OCI-LY1 (cell line): Measurements from ENCODE around the gene GRB2.
A peak's percentile ranks its signal among the peaks of the same experiment; 100 is the strongest.

Source experiments
- H2AFZ ChIP-seq: fragments of 200-600 bp; sonication (generic), shearing (Covaris generic); 2 replicates; pipeline ENCODE4 v1.6.0; 2014; ENCODE audit warnings: antibody characterized with exemption, mild to moderate bottlenecking, low read length
- H3F3A ChIP-seq: fragments of 200-600 bp; sonication (generic), shearing (Covaris generic); 2 replicates; pipeline ENCODE4 v1.6.0; 2014; ENCODE audit warnings: mild to moderate bottlenecking, antibody characterized with exemption, low read length, moderate library complexity; ENCODE audit not compliant: insufficient read depth
- H3K27ac ChIP-seq: fragments of 200-600 bp; sonication (generic); 2 replicates; pipeline ENCODE4 v1.5.1; 2014; ENCODE audit warnings: low read length, mixed run types, mild to moderate bottlenecking, low read depth; ENCODE audit not compliant: poor library complexity, severe bottlenecking
- H3K27me3 ChIP-seq: fragments of 200-600 bp; sonication (generic); 2 replicates; pipeline ENCODE4 v1.6.0; 2014; ENCODE audit warnings: antibody characterized with exemption, mild to moderate bottlenecking, low read length, moderate library complexity; ENCODE audit not compliant: insufficient read depth
- H3K36me3 ChIP-seq: fragments of 200-600 bp; sonication (generic); 2 replicates; pipeline ENCODE4 v1.6.1; 2014; ENCODE audit warnings: mild to moderate bottlenecking, antibody characterized with exemption, low read length, moderate library complexity, mixed read lengths; ENCODE audit not compliant: insufficient read depth
- H3K4me1 ChIP-seq: fragments of 200-600 bp; sonication (generic); 2 replicates; pipeline ENCODE4 v1.5.1; 2014; ENCODE audit warnings: mild to moderate bottlenecking, low read length, moderate library complexity; ENCODE audit not compliant: insufficient read depth, severe bottlenecking
- H3K4me2 ChIP-seq: fragments of 200-600 bp; sonication (generic), shearing (Covaris generic); 2 replicates; pipeline ENCODE4 v1.6.1; 2014; ENCODE audit warnings: low read length
- H3K4me3 ChIP-seq: fragments of 200-600 bp; sonication (generic); 2 replicates; pipeline ENCODE4 v1.5.1; 2014; ENCODE audit warnings: low read length, low read depth, mild to moderate bottlenecking, mixed read lengths; ENCODE audit not compliant: poor library complexity, severe bottlenecking
- H3K79me2 ChIP-seq: fragments of 200-600 bp; shearing (Covaris generic); 2 replicates; pipeline ENCODE4 v1.6.1; 2016; ENCODE audit warnings: mixed run types, low read length, mixed read lengths; ENCODE audit not compliant: insufficient read depth
- H3K9ac ChIP-seq: fragments of 200-600 bp; sonication (generic), shearing (Covaris generic); 2 replicates; pipeline ENCODE4 v1.6.1; 2014; ENCODE audit warnings: mild to moderate bottlenecking, low read length, mixed read lengths
- H3K9me2 ChIP-seq: fragments of 200-600 bp; sonication (generic), shearing (Covaris generic); 2 replicates; pipeline ENCODE4 v1.6.1; 2014; ENCODE audit warnings: low read depth, mild to moderate bottlenecking, low read length, mixed read lengths
- H3K9me3 ChIP-seq: fragments of 200-600 bp; shearing (Covaris generic); 2 replicates; pipeline ENCODE4 v1.6.1; 2014; ENCODE audit warnings: low read length, mixed read lengths
- H4K20me1 ChIP-seq: fragments of 200-600 bp; sonication (generic), shearing (Covaris generic); 2 replicates; pipeline ENCODE4 v1.6.0; 2016; ENCODE audit warnings: mild to moderate bottlenecking, low read length; ENCODE audit not compliant: insufficient read depth
- CTCF ChIP-seq: fragments of 200-600 bp; sonication (generic), shearing (Covaris generic); IDR thresholded peaks from 2 replicates; pipeline ENCODE4 v1.5.1; 2017; ENCODE audit warnings: mild to moderate bottlenecking, antibody characterized with exemption, low read length, moderate library complexity, mixed read lengths
- EZH2 ChIP-seq: fragments of 200-600 bp; sonication (generic), shearing (Covaris generic); IDR thresholded peaks from 2 replicates; pipeline ENCODE4 v1.8.0; 2017; ENCODE audit warnings: borderline replicate concordance, mixed run types, mild to moderate bottlenecking, antibody characterized with exemption, low read length, moderate library complexity, mixed read lengths

GRB2 gene

DNA sequence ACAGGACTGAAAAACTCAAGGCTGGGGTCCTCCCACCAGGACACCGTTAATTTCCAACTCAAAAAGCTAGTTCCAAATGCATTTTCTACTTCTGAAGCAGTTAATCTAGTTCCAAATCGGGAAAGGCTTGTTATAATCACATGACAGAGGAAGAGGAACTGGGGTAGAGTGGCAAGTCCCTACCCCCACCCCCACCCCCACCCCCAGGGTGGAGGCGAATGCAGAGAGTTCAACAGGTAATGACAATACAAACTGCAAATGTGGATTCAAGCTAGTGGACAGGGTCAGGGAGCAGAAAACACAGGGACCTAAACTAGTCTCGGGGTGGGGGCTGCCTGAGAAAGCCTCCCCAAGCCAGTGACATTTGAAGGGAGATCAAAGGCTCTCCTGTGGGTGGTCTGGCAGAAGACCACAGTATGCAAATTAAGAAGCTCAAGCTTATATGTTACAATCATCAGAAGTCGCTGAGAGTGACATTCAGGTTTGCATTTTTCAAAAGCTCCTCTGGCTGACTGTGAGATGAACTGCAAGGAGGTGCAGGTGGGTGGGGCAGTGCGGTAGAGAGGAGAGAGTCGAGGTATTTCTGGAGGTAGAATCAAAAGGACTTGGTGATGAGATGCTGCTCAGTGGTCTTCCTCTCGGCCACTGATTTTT, 59.8 kb downstream of the GRB2 start:
- Histone ChIP-seq H3K4me2 (peak overlapping the region; percentile 98), H3K4me1 (peaks cover 93% of the 10 kb centered on the region), H2AFZ (no peak overlapping the region), H3K36me3 (no peaks in the 10 kb centered on the region), H4K20me1 (no peaks in the 10 kb centered on the region), H3K9me2 (no peaks in the 10 kb centered on the region), H3K9ac (peak overlapping the region; percentile 76), H3K9me3 (no peaks in the 10 kb centered on the region), H3K27ac (peak overlapping the region; percentile 99), H3K4me3 (peak overlapping the region; percentile 59), H3F3A (no peaks in the 10 kb centered on the region), H3K27me3 (no peaks in the 10 kb centered on the region), H3K79me2 (peaks cover 56% of the 10 kb centered on the region)
- TF ChIP-seq EZH2 (no peak), CTCF (no peak)

GRCh38 chr17:75344666-75345065, 60.8 kb downstream of the GRB2 start:
- Histone ChIP-seq H3K4me3 (peak overlapping the region; percentile 30), H4K20me1 (no peaks in the 10 kb centered on the region), H3K9me2 (no peaks in the 10 kb centered on the region), H3K9me3 (no peaks in the 10 kb centered on the region), H3K4me2 (peak overlapping the region; percentile 98), H3K27me3 (no peaks in the 10 kb centered on the region), H2AFZ (no peak overlapping the region), H3F3A (no peaks in the 10 kb centered on the region), H3K36me3 (peaks cover 5% of the 10 kb centered on the region; the same call in 1 of the 2 replicates), H3K9ac (peak overlapping the region; percentile 20; the same call in 1 of the 2 replicates), H3K4me1 (peaks cover 93% of the 10 kb centered on the region), H3K79me2 (peaks cover 62% of the 10 kb centered on the region), H3K27ac (peak overlapping the region; percentile 99)
- no peak for TF ChIP-seq EZH2
- TF ChIP-seq CTCF: no peak

DNA sequence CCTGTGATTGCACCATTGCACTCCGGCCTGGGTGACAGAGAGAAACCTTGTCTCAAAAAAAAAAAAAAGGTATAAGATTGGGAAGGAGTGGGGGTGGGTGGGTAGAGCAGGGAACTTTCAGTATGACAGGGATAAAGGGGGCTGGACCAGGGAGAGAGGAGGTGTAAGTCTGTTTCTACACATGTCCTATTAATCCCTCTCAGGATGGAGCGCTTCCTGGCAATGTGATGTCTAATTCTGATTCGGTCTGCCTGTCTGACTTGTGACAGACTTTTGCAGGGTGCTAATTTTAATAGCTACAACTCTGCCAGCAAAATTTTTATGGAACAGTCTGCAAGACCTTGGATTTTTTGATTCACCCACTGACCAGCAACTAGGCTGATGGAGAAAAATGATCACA, 62.5 kb downstream of the GRB2 start:
- peak overlapping the region; percentile 20; the same call in 1 of the 2 replicates for H3K9ac ChIP-seq
- H3K36me3 ChIP-seq: peaks cover 5% of the 10 kb centered on the region; the same call in 1 of the 2 replicates
- H3F3A ChIP-seq: peaks cover 4% of the 10 kb centered on the region; the same call in 1 of the 2 replicates
- no peaks in the 10 kb centered on the region for H4K20me1 ChIP-seq
- H3K4me1 ChIP-seq: peaks cover 93% of the 10 kb centered on the region
- peak overlapping the region; percentile 99 for H3K27ac ChIP-seq
- peak overlapping the region; percentile 12; the same call in 1 of the 2 replicates for H3K4me2 ChIP-seq
- H3K79me2 ChIP-seq: peaks cover 63% of the 10 kb centered on the region
- H2AFZ ChIP-seq: no peak overlapping the region
- H3K4me3 ChIP-seq: no peak overlapping the region
- TF ChIP-seq CTCF: no peak
- no peak for TF ChIP-seq EZH2
- H3K9me2 ChIP-seq: no peaks in the 10 kb centered on the region
- no peaks in the 10 kb centered on the region for H3K27me3 ChIP-seq
- H3K9me3 ChIP-seq: no peaks in the 10 kb centered on the region
